Measurements from ENCODE around the gene MYPOP. TPM values are rescaled to one million over a fixed set of nuclear protein-coding genes. Genes with fewer than 3 reads are reported as not detected.

MYPOP gene
- total RNA-seq, 1 experiment from 2014 or later: 13.6 TPM

- TF ChIP-seq EZH2 (IDR thresholded peaks at IDR 0.05; ENCODE audit: low read depth): no peak
- no peak for TF ChIP-seq CTCF (conservative IDR thresholded peaks at IDR 0.05)
- Histone ChIP-seq H4K20me1 (ENCODE audit: insufficient read depth) (no peaks in the 10 kb centered on the region), H3K9me3 (ENCODE audit: insufficient read depth, low read depth) (no peaks in the 10 kb centered on the region), H3K9me2 (ENCODE audit: insufficient read depth) (no peaks in the 10 kb centered on the region), H3K4me2 (peak overlapping the region; percentile 99), H3K27ac (peak overlapping the region; percentile 7), H3K36me3 (ENCODE audit: low read depth) (peaks cover 16% of the 10 kb centered on the region; the same call in 1 of the 2 replicates), H3K4me1 (replicated peaks; ENCODE audit: insufficient read depth) (peaks cover 32% of the 10 kb centered on the region), H3K27me3 (ENCODE audit: insufficient read depth, low read depth) (no peaks in the 10 kb centered on the region), H3K4me3 (peak overlapping the region; percentile 95), H2AFZ (peak overlapping the region; percentile 86), H3F3A (ENCODE audit: insufficient read depth, low read depth) (peaks cover 41% of the 10 kb centered on the region), H3K79me2 (ENCODE audit: low read depth) (peaks cover 17% of the 10 kb centered on the region)
- BruUV-seq (replicated peaks): TSS peak; percentile 99
- ChIA-PET POLR2A (ENCODE audit: unreplicated experiment) (interaction anchor here (0.5 to 1.1 kb wide), 10 partner anchors 15 to 549 kb away, joined by 3 to 15 read pairs (median 6); partner anchors contain the start of genes CCDC61 and RTN2), CTCF (interaction anchor here (0.5 to 1.3 kb wide), 6 partner anchors 31 to 225 kb away, joined by 3 to 7 read pairs (median 4); partner anchors contain the start of gene DMPK)
- DNase-seq: peak; percentile 94 to 99
- intact Hi-C loops (cut with micrococcal nuclease; ENCODE audit: unreplicated experiment): no loop called here
These were observed 525 bp upstream of the MYPOP start for GRCh38 chr19:45902651-45903625.

- POLR2A ChIA-PET (ENCODE audit: unreplicated experiment): interaction anchor here (0.6 kb wide), 1 partner anchor 154 kb away, joined by 3 read pairs; no protein-coding TSS in a partner anchor
These were observed 941 bp downstream of the MYPOP start for GRCh38 chr19:45901432-45901911.

More at GRCh38 chr19:45901432-45901911, 941 bp downstream of the MYPOP start:
- H3K9me3 ChIP-seq (ENCODE audit: insufficient read depth, low read depth): no peaks in the 10 kb centered on the region
- H3K4me3 ChIP-seq: peak overlapping the region; percentile 95; the same call in 1 of the 2 replicates
- no peaks in the 10 kb centered on the region for H4K20me1 ChIP-seq (ENCODE audit: insufficient read depth)
- H3K9me2 ChIP-seq (ENCODE audit: insufficient read depth): no peaks in the 10 kb centered on the region
- peaks cover 27% of the 10 kb centered on the region for H3K4me1 ChIP-seq (replicated peaks; ENCODE audit: insufficient read depth)
- peaks cover 39% of the 10 kb centered on the region for H3F3A ChIP-seq (ENCODE audit: insufficient read depth, low read depth)
- BruUV-seq (replicated peaks): no TSS peak
- CTCF ChIA-PET: interaction anchor here (0.7 to 1.2 kb wide), 3 partner anchors 89 to 119 kb away, joined by 7 to 15 read pairs (median 13); partner anchors contain the start of gene DMPK
- no peaks in the 10 kb centered on the region for H3K27me3 ChIP-seq (ENCODE audit: insufficient read depth, low read depth)
- intact Hi-C loops (cut with micrococcal nuclease; ENCODE audit: unreplicated experiment): no loop called here
- TF ChIP-seq CTCF (conservative IDR thresholded peaks at IDR 0.05) (no peak), EZH2 (IDR thresholded peaks at IDR 0.05; ENCODE audit: low read depth) (no peak)
- peaks cover 17% of the 10 kb centered on the region for H3K79me2 ChIP-seq (ENCODE audit: low read depth)
- no peak overlapping the region for H3K27ac ChIP-seq
- DNase-seq: no peak
- peaks cover 16% of the 10 kb centered on the region; the same call in 1 of the 2 replicates for H3K36me3 ChIP-seq (ENCODE audit: low read depth)
- H2AFZ ChIP-seq: peak overlapping the region; percentile 97; the same call in 1 of the 2 replicates
- peak overlapping the region; percentile 99 for H3K4me2 ChIP-seq
